ENCODE results near the gene COL19A1.

The COL19A1 gene

DNA sequence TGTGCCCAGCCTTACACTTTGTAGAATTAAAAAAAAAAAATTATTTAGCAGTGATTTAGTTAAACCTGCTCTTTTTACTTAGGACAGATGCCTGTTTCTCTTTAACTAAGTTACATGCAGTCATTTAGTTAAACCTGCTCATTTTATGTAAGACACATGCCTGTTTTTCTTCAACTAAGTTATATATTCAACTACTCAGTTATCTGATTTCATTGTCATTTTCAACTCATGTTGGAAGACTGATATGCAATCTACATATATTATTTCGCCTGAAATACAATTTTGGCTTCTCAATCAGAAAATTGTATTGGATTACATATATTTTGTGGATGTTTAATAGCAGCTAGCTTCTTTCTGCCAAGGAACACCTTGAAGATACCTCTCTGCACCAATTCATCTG is 171.1 kb downstream of the COL19A1 start:
- H3K79me2 ChIP-seq, result no peaks in the 10 kb centered on the region
- TF ChIP-seq, protein P1, sequence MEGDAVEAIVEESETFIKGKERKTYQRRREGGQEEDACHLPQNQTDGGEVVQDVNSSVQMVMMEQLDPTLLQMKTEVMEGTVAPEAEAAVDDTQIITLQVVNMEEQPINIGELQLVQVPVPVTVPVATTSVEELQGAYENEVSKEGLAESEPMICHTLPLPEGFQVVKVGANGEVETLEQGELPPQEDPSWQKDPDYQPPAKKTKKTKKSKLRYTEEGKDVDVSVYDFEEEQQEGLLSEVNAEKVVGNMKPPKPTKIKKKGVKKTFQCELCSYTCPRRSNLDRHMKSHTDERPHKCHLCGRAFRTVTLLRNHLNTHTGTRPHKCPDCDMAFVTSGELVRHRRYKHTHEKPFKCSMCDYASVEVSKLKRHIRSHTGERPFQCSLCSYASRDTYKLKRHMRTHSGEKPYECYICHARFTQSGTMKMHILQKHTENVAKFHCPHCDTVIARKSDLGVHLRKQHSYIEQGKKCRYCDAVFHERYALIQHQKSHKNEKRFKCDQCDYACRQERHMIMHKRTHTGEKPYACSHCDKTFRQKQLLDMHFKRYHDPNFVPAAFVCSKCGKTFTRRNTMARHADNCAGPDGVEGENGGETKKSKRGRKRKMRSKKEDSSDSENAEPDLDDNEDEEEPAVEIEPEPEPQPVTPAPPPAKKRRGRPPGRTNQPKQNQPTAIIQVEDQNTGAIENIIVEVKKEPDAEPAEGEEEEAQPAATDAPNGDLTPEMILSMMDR (IDR thresholded peaks at IDR 0.05), result no peak

DNA sequence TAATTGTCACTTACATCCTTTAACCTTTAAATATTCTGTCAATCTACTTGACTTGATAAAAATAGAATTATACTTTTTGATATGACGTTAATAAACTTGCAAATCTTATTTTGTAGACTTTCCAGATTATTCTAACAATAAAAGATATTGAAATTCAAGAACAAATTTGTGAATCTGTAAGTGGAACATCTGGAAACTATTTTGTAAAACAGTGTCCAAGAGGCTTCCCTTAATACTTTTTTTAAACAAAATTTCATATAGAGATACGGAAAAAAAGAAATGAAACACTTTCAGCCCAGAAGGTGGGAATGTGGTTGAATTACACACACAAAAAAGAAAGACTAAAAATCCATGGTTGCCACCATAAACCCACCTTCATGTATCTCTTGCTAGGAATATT is 174.4 kb downstream of the COL19A1 start:
- H3K79me2 ChIP-seq, result no peaks in the 10 kb centered on the region

More for the DNA sequence above, 171.1 kb downstream of the COL19A1 start:
- Histone ChIP-seq H3K4me3 (ENCODE audit: low read depth, low read length) (no peak overlapping the region), H3K27me3 (ENCODE audit: control insufficient read depth, insufficient read depth, low read length) (no peaks in the 10 kb centered on the region), H3K9ac (no peak overlapping the region), H2AFZ (no peak overlapping the region), H3K4me1 (no peaks in the 10 kb centered on the region), H3K36me3 (ENCODE audit: control insufficient read depth, insufficient read depth, low read length) (no peaks in the 10 kb centered on the region), H3K4me2 (ENCODE audit: low read length) (no peak overlapping the region), H3K27ac (no peak overlapping the region), H3K9me3 (ENCODE audit: control insufficient read depth, low read length) (no peaks in the 10 kb centered on the region)

DNA sequence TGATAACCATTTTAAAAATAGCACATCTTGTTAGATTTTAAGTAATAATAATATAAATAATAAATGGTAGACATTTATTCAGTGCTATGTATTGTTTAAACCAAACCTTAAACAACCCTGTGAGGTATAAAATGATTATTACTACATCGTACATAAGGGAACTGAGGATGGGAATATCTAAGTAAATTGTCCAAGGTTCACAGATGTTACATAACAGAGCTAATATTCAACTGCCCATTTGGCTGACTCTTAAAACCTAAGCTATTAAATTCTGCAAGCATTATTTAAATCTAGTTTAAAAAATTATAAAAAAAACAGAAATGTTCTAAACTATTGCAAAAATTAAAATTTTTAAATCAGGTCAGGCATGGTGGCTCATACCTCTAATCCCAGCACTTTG is 175.1 kb downstream of the COL19A1 start:
- no peaks in the 10 kb centered on the region for H3K9me3 ChIP-seq (ENCODE audit: control insufficient read depth, low read length)
- no peak overlapping the region for H3K27ac ChIP-seq
- no peaks in the 10 kb centered on the region for H3K36me3 ChIP-seq (ENCODE audit: control insufficient read depth, insufficient read depth, low read length)
- H3K4me3 ChIP-seq (ENCODE audit: low read depth, low read length), result no peak overlapping the region
- H3K27me3 ChIP-seq (ENCODE audit: control insufficient read depth, insufficient read depth, low read length), result no peaks in the 10 kb centered on the region
- no peaks in the 10 kb centered on the region for H3K4me1 ChIP-seq
- H3K4me2 ChIP-seq (ENCODE audit: low read length), result no peak overlapping the region
- H2AFZ ChIP-seq, result no peak overlapping the region
- TF ChIP-seq, protein P1 (IDR thresholded peaks at IDR 0.05), result no peak
- no peaks in the 10 kb centered on the region for H3K79me2 ChIP-seq
- H3K9ac ChIP-seq, result no peak overlapping the region

More for the DNA sequence above, 174.4 kb downstream of the COL19A1 start:
- Histone ChIP-seq H3K4me3 (ENCODE audit: low read depth, low read length) (no peak overlapping the region), H2AFZ (no peak overlapping the region), H3K4me1 (no peaks in the 10 kb centered on the region), H3K36me3 (ENCODE audit: control insufficient read depth, insufficient read depth, low read length) (no peaks in the 10 kb centered on the region), H3K9ac (no peak overlapping the region), H3K27me3 (ENCODE audit: control insufficient read depth, insufficient read depth, low read length) (no peaks in the 10 kb centered on the region), H3K4me2 (ENCODE audit: low read length) (no peak overlapping the region), H3K27ac (no peak overlapping the region), H3K9me3 (ENCODE audit: control insufficient read depth, low read length) (no peaks in the 10 kb centered on the region)
- TF ChIP-seq, protein P1 (IDR thresholded peaks at IDR 0.05), result no peak

DNA sequence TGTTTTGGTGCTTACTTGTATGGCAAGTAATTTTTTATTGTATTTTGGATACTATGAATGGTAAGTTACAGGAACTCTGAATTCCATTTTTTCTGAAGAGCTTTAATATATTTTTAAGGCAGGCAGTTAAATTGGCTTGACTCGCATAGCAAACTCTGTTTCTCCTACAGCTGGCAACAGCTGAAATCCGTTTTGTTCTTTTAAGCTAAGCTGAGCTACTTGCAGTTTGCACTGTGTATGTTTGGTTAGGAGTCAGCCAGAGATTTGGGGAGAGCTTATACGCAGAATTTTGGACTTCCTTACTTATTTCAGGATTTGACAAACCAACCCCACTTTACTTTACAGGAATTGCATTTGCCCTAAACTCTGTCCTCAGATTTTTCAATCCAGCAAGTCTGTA is 179.1 kb downstream of the COL19A1 start:
- no peak overlapping the region for H2AFZ ChIP-seq
- H3K9ac ChIP-seq, result no peak overlapping the region
- no peaks in the 10 kb centered on the region for H3K36me3 ChIP-seq (ENCODE audit: control insufficient read depth, insufficient read depth, low read length)
- TF ChIP-seq, protein P1 (IDR thresholded peaks at IDR 0.05), result no peak
- no peaks in the 10 kb centered on the region for H3K79me2 ChIP-seq
- H3K4me1 ChIP-seq, result no peaks in the 10 kb centered on the region
- H3K27ac ChIP-seq, result no peak overlapping the region
- H3K4me2 ChIP-seq (ENCODE audit: low read length), result no peak overlapping the region
- H3K27me3 ChIP-seq (ENCODE audit: control insufficient read depth, insufficient read depth, low read length), result no peaks in the 10 kb centered on the region
- H3K9me3 ChIP-seq (ENCODE audit: control insufficient read depth, low read length), result no peaks in the 10 kb centered on the region
- no peak overlapping the region for H3K4me3 ChIP-seq (ENCODE audit: low read depth, low read length)

Measured in parathyroid adenoma (tissue), 2 donors.